Body of pancreas (tissue), 4 donors: Measurements from ENCODE around the gene IREB2. TPM values are rescaled to one million over a fixed set of nuclear protein-coding genes. Genes with fewer than 3 reads are reported as not detected.

Source experiments
- ATAC-seq: fragments of 150-250 bp; one replicate; pipeline ENCODE4 v1.9.1; 2016
- DNase-seq, 4 donors: peaks; one replicate each; pipeline ENCODE4 v3.0.0-alpha.2; 2019
- H3K27ac ChIP-seq, 4 donors: fragments of 200-600 bp; sonication (generic); 1 replicate in 3 of 4; 2 replicates in 1 of 4; pipeline versions ENCODE4 v1.5.1 to v1.6.1; 2016 to 2019; ENCODE audit warnings: mild to moderate bottlenecking in 1 of 4, mixed read lengths in 1 of 4, moderate library complexity in 1 of 4
- H3K27me3 ChIP-seq, 2 donors: fragments of 200-600 bp; sonication (generic); one replicate each; pipeline ENCODE4 v1.6.0; 2016; ENCODE audit warnings: mild to moderate bottlenecking in 1 of 2
- H3K36me3 ChIP-seq, 2 donors: fragments of 200-600 bp; sonication (generic); replicated peaks in 1 of 2; 2 replicates each; pipeline ENCODE4 v1.5.1; 2016; ENCODE audit warnings: low read depth in 2 of 2; ENCODE audit not compliant: insufficient read depth in 1 of 2
- H3K4me1 ChIP-seq: fragments of 200-600 bp; sonication (generic); one replicate; pipeline ENCODE4 v1.6.0; 2016
- H3K4me3 ChIP-seq, 2 donors: fragments of 200-600 bp; sonication (generic); 1 replicate in 1 of 2; 2 replicates in 1 of 2; pipeline ENCODE4 v1.5.1; 2016 to 2019
- H3K9me3 ChIP-seq, 3 donors: fragments of 200-600 bp; sonication (generic); 1 replicate in 2 of 3; 2 replicates in 1 of 3; pipeline ENCODE4 v1.5.1; 2016
- CTCF ChIP-seq, 7 experiments: fragments of 450-650 bp in 4 of 7; fragments of 200-600 bp in 3 of 7; sonication (generic) in 3 of 7; IDR thresholded peaks; one replicate each; pipeline ENCODE4 v1.5.1; 2016 to 2019; ENCODE audit warnings: antibody characterized with exemption in 7 of 7
- POLR2A ChIP-seq, 3 donors: fragments of 450-650 bp; IDR thresholded peaks; one replicate each; pipeline ENCODE4 v1.6.1; 2016; ENCODE audit warnings: antibody characterized with exemption in 3 of 3, mild to moderate bottlenecking in 2 of 3
- WGBS, 2 donors: methylation state at CpG; one replicate each; pipeline ENCODE4 v1.1.5; 2017; 5-methylcytosine and 5-hydroxymethylcytosine counted together
- intact Hi-C: fragments of 100-400 bp; cut with DNase I; formaldehyde crosslinking; loops from one replicate; pipeline ENCODE4 v1.15.1; 2023
- total RNA-seq, 2 donors: library from RNA; depleted of rRNA; stranded (reverse); fragments of >200 nt; gene quantifications; one replicate each; pipeline ENCODE4 v1.1.0, GENCODE V29; 2016

Gene IREB2
- total RNA-seq, 2 donors from 2014 or later = 16.2 to 31.9 TPM

- H3K36me3 ChIP-seq = no peaks in the 10 kb centered on the region
- WGBS, 2 donors = 0 to 2% methylated on average over 9 to 56 of the region's 56 CpGs
- H3K27me3 ChIP-seq = no peaks in the 10 kb centered on the region
- H3K9me3 ChIP-seq = no peaks in the 10 kb centered on the region
- ATAC-seq (peak; percentile 90), DNase-seq (peak; percentile 88 to 93 (median 89))
- intact Hi-C loops = no loop called here
- H3K27ac ChIP-seq = peak within 1 kb of the TSS; percentile 81 to 97 (median 90)
- H3K4me3 ChIP-seq = peak within 1 kb of the TSS; percentile 68 to 97
- TF ChIP-seq CTCF (IDR thresholded peaks at IDR 0.05) (peak in 3 of 7 experiments; percentile 8 to 17 (median 12)), POLR2A (IDR thresholded peaks at IDR 0.05) (peak; percentile 34 to 84 (median 83))
- peaks cover 13% of the 10 kb centered on the region for H3K4me1 ChIP-seq
Measured at GRCh38 chr15:78540141-78540870, 102.3 kb downstream of the IREB2 start, which contains the start of gene PSMA4. Gene PSMA4, plus strand, starts transcription at chr15:78540444. Its CDS starts 1,484 bp downstream, at chr15:78541928.

- ATAC-seq = no peak
- TF ChIP-seq POLR2A (IDR thresholded peaks at IDR 0.05) (no peak), CTCF (IDR thresholded peaks at IDR 0.05) (no peak)
- intact Hi-C loops = no loop called here
Measured at GRCh38 chr15:78540871-78541743, 103.1 kb downstream of the IREB2 start.

GRCh38 chr15:78541744-78542034 is 103.7 kb downstream of the IREB2 start:
- no peak overlapping the region for H3K4me3 ChIP-seq
- H3K27ac ChIP-seq = no peak overlapping the region
- TF ChIP-seq CTCF (IDR thresholded peaks at IDR 0.05) = no peak
- no peak for TF ChIP-seq POLR2A (IDR thresholded peaks at IDR 0.05)
- no peaks in the 10 kb centered on the region for H3K27me3 ChIP-seq
- H3K36me3 ChIP-seq = no peaks in the 10 kb centered on the region
- intact Hi-C loops = no loop called here
- H3K9me3 ChIP-seq = no peaks in the 10 kb centered on the region
- 9 to 29% methylated on average over 1 of the region's 1 CpG for WGBS, 2 donors
- DNase-seq = no peak
- no peak for ATAC-seq
- peaks cover 26% of the 10 kb centered on the region for H3K4me1 ChIP-seq

More at GRCh38 chr15:78540871-78541743, 103.1 kb downstream of the IREB2 start:
- no peaks in the 10 kb centered on the region for H3K27me3 ChIP-seq
- DNase-seq = no peak
- WGBS, 2 donors = 2% methylated on average over 14 to 17 of the region's 17 CpGs
- H3K27ac ChIP-seq = peak overlapping the region; percentile 81 to 97 (median 90)
- H3K4me3 ChIP-seq = peak overlapping the region; percentile 68 to 97
- no peaks in the 10 kb centered on the region for H3K36me3 ChIP-seq
- no peaks in the 10 kb centered on the region for H3K9me3 ChIP-seq
- peaks cover 20% of the 10 kb centered on the region for H3K4me1 ChIP-seq

- DNase-seq (no peak), ATAC-seq (no peak)
- peaks cover 6 to 7% of the 10 kb centered on the region in 2 donors for H3K36me3 ChIP-seq
Measured at GRCh38 chr15:78542647-78543046, 104.6 kb downstream of the IREB2 start.

More at GRCh38 chr15:78542647-78543046, 104.6 kb downstream of the IREB2 start:
- no peak overlapping the region for H3K27ac ChIP-seq
- intact Hi-C loops = no loop called here
- H3K4me3 ChIP-seq = no peak overlapping the region
- WGBS, 2 donors = 79 to 80% methylated on average over 3 of the region's 3 CpGs
- no peaks in the 10 kb centered on the region for H3K9me3 ChIP-seq
- no peaks in the 10 kb centered on the region for H3K27me3 ChIP-seq
- TF ChIP-seq CTCF (IDR thresholded peaks at IDR 0.05) (no peak), POLR2A (IDR thresholded peaks at IDR 0.05) (no peak)
- H3K4me1 ChIP-seq = peaks cover 30% of the 10 kb centered on the region
